Measurements from ENCODE around the gene MECP2. TPM values are rescaled to one million over a fixed set of nuclear protein-coding genes. Genes with fewer than 3 reads are reported as not detected.

The MECP2 gene
- total RNA-seq, 2 experiments from 2014 or later: 31.2 to 48.6 TPM

GRCh38 chrX:154019633-154020528 lies 77.6 kb downstream of the MECP2 start, which contains the start of gene IRAK1:
IRAK1 (minus strand) TSS chrX:154019902; CDS start chrX:154019812, 90 bp downstream.
- intact Hi-C loops (cut with micrococcal nuclease; ENCODE audit: unreplicated experiment): loop anchor here (1.0 kb wide), 2 partner anchors 49 to 92 kb away; partner anchors contain the start of gene HCFC1
- POLR2A ChIA-PET: interaction anchor here (1.3 to 1.7 kb wide), 2 partner anchors 22 to 91 kb away, joined by 3 to 5 read pairs; no protein-coding TSS in a partner anchor
- Histone ChIP-seq H3K9me2 (ENCODE audit: insufficient read depth, low read length) (no peaks in the 10 kb centered on the region; the same call in 1 of the 2 replicates), H3K36me3 (ENCODE audit: insufficient read depth, low read length) (peaks cover 29% of the 10 kb centered on the region), H3K4me2 (ENCODE audit: low read length) (peak within 1 kb of the TSS; percentile 91), H3K4me3 (ENCODE audit: low read depth, low read length, poor library complexity, severe bottlenecking) (peak within 1 kb of the TSS; percentile 97), H2AFZ (ENCODE audit: low read length) (peak within 1 kb of the TSS; percentile 46; the same call in 1 of the 2 replicates), H3K9me3 (ENCODE audit: low read length) (no peaks in the 10 kb centered on the region), H3K27ac (ENCODE audit: low read depth, low read length, poor library complexity, severe bottlenecking) (peak within 1 kb of the TSS; percentile 76), H3K4me1 (ENCODE audit: insufficient read depth, low read length, poor library complexity, severe bottlenecking) (peaks cover 29% of the 10 kb centered on the region), H4K20me1 (ENCODE audit: insufficient read depth, low read length) (no peaks in the 10 kb centered on the region), H3K79me2 (ENCODE audit: insufficient read depth, low read depth, low read length) (peaks cover 6% of the 10 kb centered on the region; the same call in 1 of the 2 replicates)
- peak; percentile 73 for DNase-seq (ENCODE audit: low spot score)
- no peak for TF ChIP-seq CTCF (conservative IDR thresholded peaks at IDR 0.05; ENCODE audit: low read length)
- no peak for TF ChIP-seq EZH2phosphoT487 (IDR thresholded peaks at IDR 0.05; ENCODE audit: borderline replicate concordance, low read depth, low read length)
- CTCF ChIA-PET (ENCODE audit: unreplicated experiment): no interaction called here
- no TSS peak for BruUV-seq (replicated peaks)

GRCh38 chrX:154019061-154019621 lies 78.4 kb downstream of the MECP2 start:
- no TSS peak for BruUV-seq (replicated peaks)
- peak overlapping the region; percentile 97 for H3K4me3 ChIP-seq (ENCODE audit: low read depth, low read length, poor library complexity, severe bottlenecking)
- peak overlapping the region; percentile 89 for H3K4me2 ChIP-seq (ENCODE audit: low read length)
- no peak for TF ChIP-seq EZH2phosphoT487 (IDR thresholded peaks at IDR 0.05; ENCODE audit: borderline replicate concordance, low read depth, low read length)
- TF ChIP-seq CTCF (conservative IDR thresholded peaks at IDR 0.05; ENCODE audit: low read length): no peak
- peaks cover 6% of the 10 kb centered on the region; the same call in 1 of the 2 replicates for H3K79me2 ChIP-seq (ENCODE audit: insufficient read depth, low read depth, low read length)
- POLR2A ChIA-PET: interaction anchor here (0.6 to 1.0 kb wide), 3 partner anchors 46 to 105 kb away, joined by 3 to 4 read pairs (median 3); no protein-coding TSS in a partner anchor
- peak overlapping the region; percentile 46; the same call in 1 of the 2 replicates for H2AFZ ChIP-seq (ENCODE audit: low read length)
- H4K20me1 ChIP-seq (ENCODE audit: insufficient read depth, low read length): no peaks in the 10 kb centered on the region
- intact Hi-C loops (cut with micrococcal nuclease; ENCODE audit: unreplicated experiment): loop anchor here (1.0 kb wide), 2 partner anchors 48 to 91 kb away; partner anchors contain the start of gene HCFC1
- no peaks in the 10 kb centered on the region for H3K9me3 ChIP-seq (ENCODE audit: low read length)
- H3K4me1 ChIP-seq (ENCODE audit: insufficient read depth, low read length, poor library complexity, severe bottlenecking): peaks cover 29% of the 10 kb centered on the region
- H3K9me2 ChIP-seq (ENCODE audit: insufficient read depth, low read length): no peaks in the 10 kb centered on the region; the same call in 1 of the 2 replicates
- DNase-seq (ENCODE audit: low spot score): peak; percentile 45
- H3K36me3 ChIP-seq (ENCODE audit: insufficient read depth, low read length): peaks cover 35% of the 10 kb centered on the region
- peak overlapping the region; percentile 69 for H3K27ac ChIP-seq (ENCODE audit: low read depth, low read length, poor library complexity, severe bottlenecking)
- CTCF ChIA-PET (ENCODE audit: unreplicated experiment): no interaction called here
